ENCODE results near the gene DIO1. TPM values are rescaled to one million over a fixed set of nuclear protein-coding genes. Genes with fewer than 3 reads are reported as not detected.

Gene DIO1
- total RNA-seq, 4 donors from 2014 or later = not detected

DNA sequence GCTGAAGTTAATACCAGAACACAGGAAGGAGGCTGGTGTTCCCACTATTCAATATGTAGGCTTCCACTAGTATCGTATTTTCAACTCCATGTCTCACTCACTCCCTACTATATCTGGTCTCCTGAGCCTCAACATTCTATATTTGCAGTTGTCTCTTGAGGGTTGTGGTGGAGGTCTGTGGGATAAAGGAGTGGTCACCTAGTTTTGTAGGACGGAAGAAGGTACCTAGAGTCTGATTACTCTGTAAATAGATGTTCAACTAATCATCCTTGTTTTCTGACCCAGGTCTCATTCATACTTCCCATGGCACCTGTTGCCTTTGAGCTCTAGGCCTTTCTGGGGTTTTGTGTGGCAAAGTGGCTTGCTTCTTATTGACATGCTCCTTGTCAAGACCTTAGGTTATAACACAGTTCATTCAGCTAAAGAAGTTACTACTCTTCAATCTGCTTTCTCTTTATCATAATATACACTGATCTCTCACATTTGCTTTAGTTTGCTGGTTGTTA, 33.4 kb downstream of the DIO1 start:
- TF ChIP-seq POLR2AphosphoS5 (IDR thresholded peaks at IDR 0.05) (no peak), EP300 (IDR thresholded peaks at IDR 0.05) (no peak)
- TF ChIP-seq, protein P1, sequence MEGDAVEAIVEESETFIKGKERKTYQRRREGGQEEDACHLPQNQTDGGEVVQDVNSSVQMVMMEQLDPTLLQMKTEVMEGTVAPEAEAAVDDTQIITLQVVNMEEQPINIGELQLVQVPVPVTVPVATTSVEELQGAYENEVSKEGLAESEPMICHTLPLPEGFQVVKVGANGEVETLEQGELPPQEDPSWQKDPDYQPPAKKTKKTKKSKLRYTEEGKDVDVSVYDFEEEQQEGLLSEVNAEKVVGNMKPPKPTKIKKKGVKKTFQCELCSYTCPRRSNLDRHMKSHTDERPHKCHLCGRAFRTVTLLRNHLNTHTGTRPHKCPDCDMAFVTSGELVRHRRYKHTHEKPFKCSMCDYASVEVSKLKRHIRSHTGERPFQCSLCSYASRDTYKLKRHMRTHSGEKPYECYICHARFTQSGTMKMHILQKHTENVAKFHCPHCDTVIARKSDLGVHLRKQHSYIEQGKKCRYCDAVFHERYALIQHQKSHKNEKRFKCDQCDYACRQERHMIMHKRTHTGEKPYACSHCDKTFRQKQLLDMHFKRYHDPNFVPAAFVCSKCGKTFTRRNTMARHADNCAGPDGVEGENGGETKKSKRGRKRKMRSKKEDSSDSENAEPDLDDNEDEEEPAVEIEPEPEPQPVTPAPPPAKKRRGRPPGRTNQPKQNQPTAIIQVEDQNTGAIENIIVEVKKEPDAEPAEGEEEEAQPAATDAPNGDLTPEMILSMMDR (IDR thresholded peaks at IDR 0.05) = no peak
- H3K4me1 ChIP-seq = no peaks in the 10 kb centered on the region
- no peak for DNase-seq (ENCODE audit: low spot score in 2 of 2)
- no peak overlapping the region for H3K4me3 ChIP-seq
- no peaks in the 10 kb centered on the region for H3K9me3 ChIP-seq
- H3K27ac ChIP-seq = no peak overlapping the region
- WGBS = 97% methylated on average over 2 of the region's 2 CpGs
- H3K27me3 ChIP-seq = no peaks in the 10 kb centered on the region
- peaks cover 39% of the 10 kb centered on the region for H3K36me3 ChIP-seq

DNA sequence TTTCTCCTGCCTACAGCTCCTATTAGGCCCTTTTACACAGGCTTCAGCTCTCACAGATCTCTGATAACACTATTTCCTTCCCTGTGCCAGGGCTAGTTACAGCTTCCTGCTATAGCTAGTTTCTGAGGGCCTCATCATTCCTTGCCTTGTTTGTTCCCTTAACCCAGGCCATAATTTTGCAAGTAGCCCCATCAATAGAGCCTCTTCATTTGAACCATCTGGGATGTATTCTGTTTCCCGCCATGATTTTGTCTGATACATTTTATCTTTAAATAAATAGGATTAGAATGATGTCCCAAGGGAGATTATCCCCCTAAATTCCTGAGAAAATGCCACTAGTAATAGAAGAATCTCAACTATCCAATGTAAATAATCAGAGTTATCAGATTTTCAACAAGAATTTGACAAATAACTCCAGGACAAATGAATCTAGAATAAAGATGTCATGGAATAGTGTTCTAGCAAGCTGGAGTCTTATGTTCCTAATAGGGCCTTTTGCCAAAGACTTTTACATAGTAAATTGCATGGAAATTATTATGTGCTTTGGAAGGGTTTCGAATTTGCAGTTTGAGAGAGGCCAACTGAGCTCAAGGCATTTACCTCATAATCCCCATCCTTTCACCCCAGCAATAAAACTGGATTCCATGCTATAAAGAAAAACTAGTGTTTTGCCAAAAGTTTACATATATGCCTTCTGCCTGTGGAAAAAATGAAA, 35.4 kb downstream of the DIO1 start:
- H3K9me3 ChIP-seq = no peaks in the 10 kb centered on the region
- H3K4me3 ChIP-seq = no peak overlapping the region
- no peak for DNase-seq (ENCODE audit: low spot score in 2 of 2)
- H3K36me3 ChIP-seq = peaks cover 23% of the 10 kb centered on the region
- no peak overlapping the region for H3K27ac ChIP-seq
- TF ChIP-seq POLR2A (IDR thresholded peaks at IDR 0.05) = no peak
- no peak for TF ChIP-seq POLR2AphosphoS5 (IDR thresholded peaks at IDR 0.05)
- TF ChIP-seq, protein P1 (IDR thresholded peaks at IDR 0.05) = no peak
- no peak for TF ChIP-seq EP300 (IDR thresholded peaks at IDR 0.05)
- H3K4me1 ChIP-seq = no peaks in the 10 kb centered on the region
- H3K27me3 ChIP-seq = no peaks in the 10 kb centered on the region
- WGBS = 80% methylated on average over 2 of the region's 2 CpGs

DNA sequence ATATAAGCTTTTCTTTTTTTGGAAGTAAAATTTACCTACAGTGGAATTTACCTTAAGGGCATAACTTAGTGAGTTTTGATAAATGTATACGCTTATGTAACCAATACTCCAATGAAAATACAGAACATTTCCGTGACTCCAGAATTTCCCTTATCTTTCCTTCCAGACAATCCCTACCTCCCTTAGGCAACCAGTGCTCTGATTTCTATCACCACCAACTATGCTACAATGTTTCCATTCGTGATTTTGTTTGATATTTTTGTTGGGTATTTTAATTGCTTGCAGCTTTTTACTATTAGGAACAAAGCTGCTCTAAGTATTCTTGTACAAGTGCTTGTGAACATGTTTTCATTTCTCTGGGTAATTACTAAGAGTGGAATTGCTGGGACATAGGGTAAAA, 36.9 kb downstream of the DIO1 start:
- WGBS = 63% methylated on average over 3 of the region's 3 CpGs
- Histone ChIP-seq H3K36me3 (peaks cover 28% of the 10 kb centered on the region), H3K27me3 (no peaks in the 10 kb centered on the region)

DNA sequence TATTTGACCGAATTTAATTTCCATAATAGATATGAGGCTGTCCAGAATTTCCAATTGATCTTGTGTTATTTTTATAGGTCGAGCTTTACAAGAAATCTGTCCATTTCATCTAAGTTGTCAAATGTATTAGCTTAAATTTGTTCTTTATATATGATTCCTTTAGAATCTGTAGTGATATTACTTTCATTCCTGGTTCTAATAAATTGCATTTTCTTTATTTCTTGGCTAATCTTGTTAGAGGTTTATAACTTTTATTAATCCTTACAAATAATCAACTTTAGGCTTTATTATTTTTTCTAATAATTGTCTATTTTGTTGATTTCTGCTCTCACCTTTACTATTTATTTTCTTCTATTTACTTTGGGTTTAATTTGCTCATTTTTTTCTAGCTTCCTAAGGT, 37.5 kb downstream of the DIO1 start:
- Histone ChIP-seq H3K27me3 (no peaks in the 10 kb centered on the region), H3K4me1 (no peaks in the 10 kb centered on the region), H3K36me3 (peaks cover 28% of the 10 kb centered on the region), H3K27ac (no peak overlapping the region), H3K4me3 (no peak overlapping the region), H3K9me3 (no peaks in the 10 kb centered on the region)
- WGBS = 97% methylated on average over 2 of the region's 2 CpGs
- DNase-seq (ENCODE audit: low spot score in 2 of 2) = no peak
- TF ChIP-seq, protein P1 (IDR thresholded peaks at IDR 0.05) = no peak
- TF ChIP-seq POLR2A (IDR thresholded peaks at IDR 0.05) = no peak
- no peak for TF ChIP-seq EP300 (IDR thresholded peaks at IDR 0.05)
- no peak for TF ChIP-seq POLR2AphosphoS5 (IDR thresholded peaks at IDR 0.05)

More for the DNA sequence above, 36.9 kb downstream of the DIO1 start:
- H3K9me3 ChIP-seq = no peaks in the 10 kb centered on the region
- TF ChIP-seq EP300 (IDR thresholded peaks at IDR 0.05) (no peak), POLR2AphosphoS5 (IDR thresholded peaks at IDR 0.05) (no peak), POLR2A (IDR thresholded peaks at IDR 0.05) (no peak)
- TF ChIP-seq, protein P1 (IDR thresholded peaks at IDR 0.05) = no peak
- no peaks in the 10 kb centered on the region for H3K4me1 ChIP-seq
- no peak for DNase-seq (ENCODE audit: low spot score in 2 of 2)
- no peak overlapping the region for H3K4me3 ChIP-seq
- H3K27ac ChIP-seq = no peak overlapping the region

DNA sequence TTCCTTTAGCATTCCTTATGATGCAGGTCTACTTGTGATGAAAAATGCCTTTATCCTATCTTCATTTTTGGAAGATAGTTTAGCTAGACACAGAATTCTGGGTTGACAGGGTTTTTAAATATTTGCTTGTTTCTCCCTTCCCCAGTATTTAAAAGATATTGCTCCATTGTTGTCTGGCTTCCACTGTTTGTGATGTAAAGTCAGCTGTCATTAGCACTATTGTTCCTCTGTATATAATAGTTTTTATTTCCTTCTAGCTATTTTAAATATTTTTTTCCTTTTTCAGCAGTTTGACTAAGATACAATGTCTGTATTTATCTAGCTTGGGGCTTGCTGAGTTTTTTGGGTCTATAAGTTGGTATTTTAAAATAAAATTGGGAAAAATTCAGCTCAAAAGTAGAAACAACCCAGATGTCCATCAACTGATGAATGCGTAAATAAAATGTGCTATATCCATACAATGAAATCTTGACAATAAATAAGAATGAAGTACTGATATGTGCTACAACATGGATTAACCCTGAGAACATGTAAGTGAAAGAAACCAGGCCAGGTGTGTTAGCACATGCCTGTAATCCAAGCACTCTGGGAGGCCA, 40.3 kb downstream of the DIO1 start:
- Histone ChIP-seq H3K27me3 (no peaks in the 10 kb centered on the region), H3K9me3 (no peaks in the 10 kb centered on the region), H3K4me3 (no peak overlapping the region), H3K4me1 (no peaks in the 10 kb centered on the region), H3K27ac (no peak overlapping the region), H3K36me3 (peaks cover 12% of the 10 kb centered on the region)
- no peak for TF ChIP-seq EP300 (IDR thresholded peaks at IDR 0.05)
- TF ChIP-seq POLR2AphosphoS5 (IDR thresholded peaks at IDR 0.05) = no peak
- TF ChIP-seq, protein P1 (IDR thresholded peaks at IDR 0.05) = no peak
- TF ChIP-seq POLR2A (IDR thresholded peaks at IDR 0.05) = no peak
- no peak for DNase-seq (ENCODE audit: low spot score in 2 of 2)
- WGBS = 91% methylated on average over 1 of the region's 1 CpG

Measured in suprapubic skin (tissue), 4 donors.